ENCODE data around the gene TK2. TPM values are rescaled to one million over a fixed set of nuclear protein-coding genes. Genes with fewer than 3 reads are reported as not detected.

Gene TK2
- total RNA-seq, 1 experiment from 2014 or later: 5.0 TPM

DNA sequence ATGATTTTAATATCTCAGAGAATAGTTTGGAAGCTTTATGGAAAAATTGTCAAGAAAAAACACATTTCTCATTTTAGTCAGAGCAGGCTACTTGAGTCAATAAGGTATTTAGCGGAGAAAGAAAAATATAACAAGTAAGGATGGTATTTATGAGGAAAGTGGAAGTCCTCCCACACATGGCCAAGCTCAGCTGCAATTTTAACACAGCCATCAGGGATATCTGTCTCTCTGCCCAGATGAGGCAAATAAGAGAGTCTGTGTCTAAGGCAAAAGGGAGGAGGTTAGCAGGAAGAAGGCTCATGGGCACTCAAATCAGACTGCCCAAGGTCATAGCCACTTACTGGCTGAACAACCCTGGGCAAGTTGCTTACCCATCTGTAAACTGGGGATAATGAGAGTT, 24.2 kb upstream of the TK2 start (continued):
- TF ChIP-seq, protein P1, sequence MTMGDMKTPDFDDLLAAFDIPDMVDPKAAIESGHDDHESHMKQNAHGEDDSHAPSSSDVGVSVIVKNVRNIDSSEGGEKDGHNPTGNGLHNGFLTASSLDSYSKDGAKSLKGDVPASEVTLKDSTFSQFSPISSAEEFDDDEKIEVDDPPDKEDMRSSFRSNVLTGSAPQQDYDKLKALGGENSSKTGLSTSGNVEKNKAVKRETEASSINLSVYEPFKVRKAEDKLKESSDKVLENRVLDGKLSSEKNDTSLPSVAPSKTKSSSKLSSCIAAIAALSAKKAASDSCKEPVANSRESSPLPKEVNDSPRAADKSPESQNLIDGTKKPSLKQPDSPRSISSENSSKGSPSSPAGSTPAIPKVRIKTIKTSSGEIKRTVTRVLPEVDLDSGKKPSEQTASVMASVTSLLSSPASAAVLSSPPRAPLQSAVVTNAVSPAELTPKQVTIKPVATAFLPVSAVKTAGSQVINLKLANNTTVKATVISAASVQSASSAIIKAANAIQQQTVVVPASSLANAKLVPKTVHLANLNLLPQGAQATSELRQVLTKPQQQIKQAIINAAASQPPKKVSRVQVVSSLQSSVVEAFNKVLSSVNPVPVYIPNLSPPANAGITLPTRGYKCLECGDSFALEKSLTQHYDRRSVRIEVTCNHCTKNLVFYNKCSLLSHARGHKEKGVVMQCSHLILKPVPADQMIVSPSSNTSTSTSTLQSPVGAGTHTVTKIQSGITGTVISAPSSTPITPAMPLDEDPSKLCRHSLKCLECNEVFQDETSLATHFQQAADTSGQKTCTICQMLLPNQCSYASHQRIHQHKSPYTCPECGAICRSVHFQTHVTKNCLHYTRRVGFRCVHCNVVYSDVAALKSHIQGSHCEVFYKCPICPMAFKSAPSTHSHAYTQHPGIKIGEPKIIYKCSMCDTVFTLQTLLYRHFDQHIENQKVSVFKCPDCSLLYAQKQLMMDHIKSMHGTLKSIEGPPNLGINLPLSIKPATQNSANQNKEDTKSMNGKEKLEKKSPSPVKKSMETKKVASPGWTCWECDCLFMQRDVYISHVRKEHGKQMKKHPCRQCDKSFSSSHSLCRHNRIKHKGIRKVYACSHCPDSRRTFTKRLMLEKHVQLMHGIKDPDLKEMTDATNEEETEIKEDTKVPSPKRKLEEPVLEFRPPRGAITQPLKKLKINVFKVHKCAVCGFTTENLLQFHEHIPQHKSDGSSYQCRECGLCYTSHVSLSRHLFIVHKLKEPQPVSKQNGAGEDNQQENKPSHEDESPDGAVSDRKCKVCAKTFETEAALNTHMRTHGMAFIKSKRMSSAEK (CRISPR knock-in tag; IDR thresholded peaks at IDR 0.05; ENCODE audit: borderline replicate concordance): no peak
- TF ChIP-seq ZNF219 (CRISPR knock-in tag; IDR thresholded peaks at IDR 0.05; ENCODE audit: borderline replicate concordance) (no peak), JAZF1 (CRISPR knock-in tag; IDR thresholded peaks at IDR 0.05) (no peak), NR1H2 (CRISPR knock-in tag; IDR thresholded peaks at IDR 0.05) (no peak)
- TF ChIP-seq, protein P2, sequence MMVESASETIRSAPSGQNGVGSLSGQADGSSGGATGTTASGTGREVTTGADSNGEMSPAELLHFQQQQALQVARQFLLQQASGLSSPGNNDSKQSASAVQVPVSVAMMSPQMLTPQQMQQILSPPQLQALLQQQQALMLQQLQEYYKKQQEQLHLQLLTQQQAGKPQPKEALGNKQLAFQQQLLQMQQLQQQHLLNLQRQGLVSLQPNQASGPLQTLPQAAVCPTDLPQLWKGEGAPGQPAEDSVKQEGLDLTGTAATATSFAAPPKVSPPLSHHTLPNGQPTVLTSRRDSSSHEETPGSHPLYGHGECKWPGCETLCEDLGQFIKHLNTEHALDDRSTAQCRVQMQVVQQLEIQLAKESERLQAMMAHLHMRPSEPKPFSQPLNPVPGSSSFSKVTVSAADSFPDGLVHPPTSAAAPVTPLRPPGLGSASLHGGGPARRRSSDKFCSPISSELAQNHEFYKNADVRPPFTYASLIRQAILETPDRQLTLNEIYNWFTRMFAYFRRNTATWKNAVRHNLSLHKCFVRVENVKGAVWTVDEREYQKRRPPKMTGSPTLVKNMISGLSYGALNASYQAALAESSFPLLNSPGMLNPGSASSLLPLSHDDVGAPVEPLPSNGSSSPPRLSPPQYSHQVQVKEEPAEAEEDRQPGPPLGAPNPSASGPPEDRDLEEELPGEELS (CRISPR knock-in tag; IDR thresholded peaks at IDR 0.05): no peak

DNA sequence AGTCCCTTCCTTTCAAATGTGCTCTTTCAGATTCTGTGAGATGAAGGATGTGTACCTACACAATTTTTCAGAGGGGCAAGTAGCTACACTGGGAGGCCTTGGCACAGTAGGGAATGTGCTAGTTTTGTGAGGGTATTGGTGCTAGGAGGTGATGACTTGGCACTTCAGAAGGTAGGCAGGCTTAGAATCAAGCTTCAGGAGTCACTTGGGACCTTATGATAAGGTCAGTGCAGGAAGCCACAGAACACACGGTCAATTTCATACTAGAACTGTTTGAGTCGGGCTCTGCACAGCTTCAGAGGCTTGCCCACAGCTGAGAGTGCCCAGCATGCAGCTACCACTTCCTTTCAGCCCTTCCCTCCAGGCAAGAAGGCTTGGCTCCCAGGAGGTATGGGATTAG, 22.4 kb upstream of the TK2 start:
- DNase-seq (ENCODE audit: low spot score): no peak
- ChIA-PET POLR2A (no interaction called here), CTCF (interaction anchor here (1.5 kb wide), 1 partner anchor 17 kb away, joined by 5 read pairs; no protein-coding TSS in a partner anchor)
- Mint-ChIP-seq H3K9me3 (peaks cover 1% of the 10 kb centered on the region), H3K36me3 (peaks cover 2% of the 10 kb centered on the region), H3K4me3 (no peak overlapping the region), H3K27ac (no peak overlapping the region), H3K4me1 (no peaks in the 10 kb centered on the region), H3K27me3 (ENCODE audit: low read depth) (peaks cover 10% of the 10 kb centered on the region)
- no peak for ATAC-seq
- TF ChIP-seq TEAD1 (CRISPR knock-in tag; IDR thresholded peaks at IDR 0.05) (no peak), EMX1 (CRISPR knock-in tag; IDR thresholded peaks at IDR 0.05) (no peak), IRF2 (CRISPR knock-in tag; IDR thresholded peaks at IDR 0.05; ENCODE audit: borderline replicate concordance, low read depth) (no peak)

DNA sequence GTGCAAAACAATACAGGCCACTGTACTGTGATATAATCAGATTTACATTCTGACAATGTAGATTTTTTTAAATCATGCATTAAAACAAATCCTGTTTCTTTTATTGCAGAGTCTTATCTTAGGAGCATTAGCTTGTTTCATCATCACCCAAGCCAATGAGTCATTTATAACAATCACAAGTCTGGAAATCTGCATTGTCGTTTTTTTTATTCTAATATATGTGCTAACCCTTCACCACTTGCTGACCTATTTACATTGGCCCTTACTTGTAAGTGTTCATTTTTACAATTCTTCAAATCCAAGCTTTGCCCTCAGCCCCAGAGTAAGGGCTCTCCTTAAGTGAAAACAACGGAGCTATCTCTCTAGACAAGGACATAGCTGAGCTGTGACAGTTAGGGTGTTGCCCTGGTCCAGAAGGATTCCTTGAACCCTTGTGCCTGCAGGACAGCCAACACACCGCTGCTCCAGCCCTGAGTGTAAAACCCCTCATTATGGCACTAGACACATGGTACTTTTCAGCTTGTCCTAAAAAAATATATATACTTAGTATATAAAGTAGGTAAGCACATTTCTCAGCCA, 20.0 kb upstream of the TK2 start:
- Mint-ChIP-seq H3K27ac (no peak overlapping the region), H3K36me3 (peaks cover 4% of the 10 kb centered on the region), H3K27me3 (ENCODE audit: low read depth) (no peaks in the 10 kb centered on the region), H3K9me3 (peaks cover 3% of the 10 kb centered on the region), H3K4me1 (no peaks in the 10 kb centered on the region), H3K4me3 (no peak overlapping the region)
- ChIA-PET CTCF (interaction anchor here (1.0 to 2.1 kb wide), 4 partner anchors 8 to 228 kb away, joined by 3 to 6 read pairs (median 4); partner anchors contain the start of gene CMTM2), POLR2A (no interaction called here)
- TF ChIP-seq NR2C2 (CRISPR knock-in tag; IDR thresholded peaks at IDR 0.05) (no peak), ZNF138 (CRISPR knock-in tag; conservative IDR thresholded peaks at IDR 0.05) (no peak), SMAD3 (CRISPR knock-in tag; IDR thresholded peaks at IDR 0.05; ENCODE audit: borderline replicate concordance) (no peak), FOXK1 (CRISPR knock-in tag; IDR thresholded peaks at IDR 0.05) (no peak), GRHL2 (CRISPR knock-in tag; IDR thresholded peaks at IDR 0.05; ENCODE audit: insufficient replicate concordance, severe bottlenecking) (no peak)
- TF ChIP-seq, protein P3, sequence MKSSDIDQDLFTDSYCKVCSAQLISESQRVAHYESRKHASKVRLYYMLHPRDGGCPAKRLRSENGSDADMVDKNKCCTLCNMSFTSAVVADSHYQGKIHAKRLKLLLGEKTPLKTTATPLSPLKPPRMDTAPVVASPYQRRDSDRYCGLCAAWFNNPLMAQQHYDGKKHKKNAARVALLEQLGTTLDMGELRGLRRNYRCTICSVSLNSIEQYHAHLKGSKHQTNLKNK (CRISPR knock-in tag; IDR thresholded peaks at IDR 0.05): no peak
- TF ChIP-seq, protein P4, sequence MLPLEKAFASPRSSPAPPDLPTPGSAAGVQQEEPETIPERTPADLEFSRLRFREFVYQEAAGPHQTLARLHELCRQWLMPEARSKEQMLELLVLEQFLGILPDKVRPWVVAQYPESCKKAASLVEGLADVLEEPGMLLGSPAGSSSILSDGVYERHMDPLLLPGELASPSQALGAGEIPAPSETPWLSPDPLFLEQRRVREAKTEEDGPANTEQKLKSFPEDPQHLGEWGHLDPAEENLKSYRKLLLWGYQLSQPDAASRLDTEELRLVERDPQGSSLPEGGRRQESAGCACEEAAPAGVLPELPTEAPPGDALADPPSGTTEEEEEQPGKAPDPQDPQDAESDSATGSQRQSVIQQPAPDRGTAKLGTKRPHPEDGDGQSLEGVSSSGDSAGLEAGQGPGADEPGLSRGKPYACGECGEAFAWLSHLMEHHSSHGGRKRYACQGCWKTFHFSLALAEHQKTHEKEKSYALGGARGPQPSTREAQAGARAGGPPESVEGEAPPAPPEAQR (CRISPR knock-in tag; IDR thresholded peaks at IDR 0.05): no peak
- TF ChIP-seq, protein P5, sequence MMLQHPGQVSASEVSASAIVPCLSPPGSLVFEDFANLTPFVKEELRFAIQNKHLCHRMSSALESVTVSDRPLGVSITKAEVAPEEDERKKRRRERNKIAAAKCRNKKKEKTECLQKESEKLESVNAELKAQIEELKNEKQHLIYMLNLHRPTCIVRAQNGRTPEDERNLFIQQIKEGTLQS (CRISPR knock-in tag; conservative IDR thresholded peaks at IDR 0.05): no peak
- DNase-seq (ENCODE audit: low spot score): no peak
- ATAC-seq: no peak
